Mammary epithelial cell (primary cell): ENCODE results near the gene SCT.

Source experiments
- CTCF ChIP-seq, 2 donors: IDR thresholded peaks in 1 of 2; conservative IDR thresholded peaks in 1 of 2; 2 replicates each; pipeline ENCODE4 v1.5.1; 2011 to 2012; ENCODE audit warnings: inconsistent platforms in 2 of 2, low read length in 2 of 2, mild to moderate bottlenecking in 2 of 2, control low read depth in 1 of 2, low read depth in 1 of 2; ENCODE audit not compliant: insufficient read depth in 1 of 2; ENCODE audit errors: extremely low read depth in 1 of 2
- EZH2 ChIP-seq: IDR thresholded peaks from 2 replicates; pipeline ENCODE4 v1.6.1; 2012; ENCODE audit warnings: low read length, inconsistent platforms, borderline replicate concordance

GRCh38 chr11:614623-615503 is 12.1 kb downstream of the SCT start:
- TF ChIP-seq CTCF (conservative IDR thresholded peaks at IDR 0.05 in 1 of 2, IDR thresholded peaks at IDR 0.05 in 1 of 2; ENCODE audit: extremely low read depth in 1 of 2, insufficient read depth in 1 of 2, low read depth in 1 of 2, low read length in 2 of 2) (no peak), EZH2 (no peak)
